Stimulated activated CD4-positive, alpha-beta T cell treated with anti-CD3 and anti-CD28 coated beads, TNF-alpha, amount 100 ng/mL, for 4 hours (primary cell): ENCODE results near the gene PPP5C.

ENCODE experiments used
- DNase-seq, 3 experiments: peaks; one replicate each; pipeline ENCODE4 v3.0.0-alpha.2; 2020; ENCODE audit warnings: low read depth in 3 of 3

The PPP5C gene

DNA sequence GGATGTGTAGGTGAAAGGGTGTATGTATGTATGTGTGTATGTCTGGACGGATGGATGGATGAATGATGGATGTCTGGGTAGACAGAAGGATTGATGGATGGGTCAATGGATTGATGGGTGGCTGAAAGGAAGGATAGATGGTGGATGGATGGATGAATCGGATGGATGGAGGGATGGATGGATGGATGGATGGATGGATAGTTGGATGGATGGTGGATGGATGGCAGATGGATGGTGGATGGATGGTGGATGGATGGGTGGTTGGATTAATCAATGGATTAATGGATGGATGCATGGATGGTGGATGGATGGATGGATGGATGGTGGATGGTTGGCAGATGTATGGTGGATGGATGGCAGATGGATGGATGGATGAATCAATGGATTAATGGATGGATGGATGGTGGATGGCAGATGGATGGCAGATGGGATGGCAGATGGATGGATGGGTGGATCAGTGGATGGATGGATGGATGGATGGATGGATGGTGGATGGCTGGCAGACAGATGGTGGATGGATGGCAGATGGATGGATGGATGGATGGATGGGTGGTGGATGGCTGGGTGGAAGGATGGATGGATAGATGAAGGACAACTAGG, 16.5 kb upstream of the PPP5C start:
- no peak for DNase-seq

DNA sequence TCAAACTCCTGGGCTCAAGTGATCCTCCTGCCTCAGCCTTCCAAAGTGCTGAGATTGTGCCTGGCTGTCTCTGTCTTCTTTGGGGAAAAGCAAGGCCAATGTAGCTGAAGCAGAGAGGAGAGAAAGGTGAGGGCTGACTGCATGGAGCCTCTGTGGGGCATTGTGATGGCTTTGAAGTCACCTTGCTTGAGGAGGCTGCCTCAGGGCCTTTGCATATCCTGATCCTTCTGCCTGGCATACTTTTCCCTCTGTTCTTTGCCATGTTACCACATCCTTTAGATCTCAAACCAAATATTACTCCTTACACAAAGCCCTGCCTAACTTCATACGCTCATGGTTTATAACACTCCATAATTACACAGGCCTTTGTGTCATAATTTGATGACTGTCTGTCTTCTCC, 9.4 kb upstream of the PPP5C start:
- no peak for DNase-seq

- no peak for DNase-seq
These were observed 7.4 kb upstream of the PPP5C start for GRCh38 chr19:46339446-46339845.

DNA sequence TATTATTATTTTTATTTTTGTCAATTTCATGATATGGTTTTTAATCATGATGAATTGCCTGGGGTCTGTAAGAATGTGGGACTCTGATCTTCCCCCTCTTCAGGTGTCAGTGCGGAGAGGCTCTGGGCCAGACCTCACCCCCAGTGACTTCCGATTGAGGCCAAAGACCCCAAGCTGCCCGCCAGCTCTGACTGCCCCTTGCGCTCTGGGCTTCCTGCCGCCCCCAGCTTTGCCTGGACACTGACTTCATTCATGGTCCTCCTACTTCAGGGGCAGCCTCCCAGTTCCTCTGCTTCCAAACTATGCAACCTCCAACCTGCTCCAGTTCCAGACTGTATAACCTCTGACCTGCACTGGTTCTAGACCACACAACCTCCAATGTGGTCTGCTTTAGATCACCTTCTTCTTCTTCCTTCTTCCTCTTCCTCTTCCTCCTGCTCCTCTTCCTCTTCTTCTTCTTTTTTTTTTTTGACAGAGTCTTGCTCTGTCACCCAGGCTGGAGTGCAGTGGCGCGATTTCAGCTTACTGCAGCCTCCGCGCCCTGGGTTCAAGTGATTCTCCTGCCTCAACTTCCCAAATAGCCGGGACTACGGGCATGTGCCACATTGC, 6.7 kb upstream of the PPP5C start:
- no peak for DNase-seq

- DNase-seq, result no peak
These were observed 5.0 kb upstream of the PPP5C start for GRCh38 chr19:46341937-46342336.

GRCh38 chr19:46344363-46344762, 2.5 kb upstream of the PPP5C start:
- DNase-seq, result no peak

- DNase-seq, result no peak
These were observed 1.7 kb upstream of the PPP5C start for GRCh38 chr19:46345157-46345556.

GRCh38 chr19:46347572-46347883, 641 bp downstream of the PPP5C start:
- no peak for DNase-seq

GRCh38 chr19:46347985-46348384, 1.1 kb downstream of the PPP5C start:
- DNase-seq, result no peak

GRCh38 chr19:46349311-46349993, 2.6 kb downstream of the PPP5C start:
- no peak for DNase-seq

DNA sequence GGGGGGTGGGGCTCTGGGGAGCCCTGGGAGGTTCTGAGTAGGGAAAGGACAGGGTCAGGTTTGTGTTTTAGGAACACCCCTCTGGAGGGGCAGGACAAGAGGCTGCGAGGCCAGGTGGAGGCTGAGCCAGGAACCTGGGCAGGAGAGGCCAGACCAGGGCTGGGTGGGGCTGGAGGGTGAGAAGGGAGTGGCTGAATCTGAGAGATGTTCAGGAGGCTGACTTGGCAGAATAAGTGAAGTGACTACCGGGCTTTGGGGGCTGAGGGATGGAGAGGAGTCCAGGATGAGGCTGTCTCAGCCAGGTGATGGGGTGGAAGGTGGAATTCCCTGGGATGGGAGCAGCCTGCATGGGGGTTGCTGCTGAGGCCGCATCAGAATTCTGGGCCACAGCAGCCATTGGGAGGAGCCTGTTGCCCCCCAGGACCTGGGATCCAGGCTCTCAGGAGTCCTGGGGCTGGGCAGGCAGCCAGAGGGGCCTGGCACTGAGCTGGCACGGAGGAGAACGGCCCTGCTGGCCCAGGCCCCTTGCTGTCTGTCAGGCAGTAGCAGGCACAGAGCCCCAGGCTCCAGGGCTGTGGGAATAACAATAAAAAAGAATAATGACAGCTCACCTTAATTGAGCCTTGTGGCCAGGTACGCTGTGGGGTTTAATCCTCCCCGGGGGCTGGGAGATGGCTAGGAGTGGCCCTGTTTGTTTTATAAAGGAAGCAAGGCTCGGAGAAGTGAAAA, 3.3 kb downstream of the PPP5C start:
- peak in 1 of 3 experiments; percentile 7 for DNase-seq

DNA sequence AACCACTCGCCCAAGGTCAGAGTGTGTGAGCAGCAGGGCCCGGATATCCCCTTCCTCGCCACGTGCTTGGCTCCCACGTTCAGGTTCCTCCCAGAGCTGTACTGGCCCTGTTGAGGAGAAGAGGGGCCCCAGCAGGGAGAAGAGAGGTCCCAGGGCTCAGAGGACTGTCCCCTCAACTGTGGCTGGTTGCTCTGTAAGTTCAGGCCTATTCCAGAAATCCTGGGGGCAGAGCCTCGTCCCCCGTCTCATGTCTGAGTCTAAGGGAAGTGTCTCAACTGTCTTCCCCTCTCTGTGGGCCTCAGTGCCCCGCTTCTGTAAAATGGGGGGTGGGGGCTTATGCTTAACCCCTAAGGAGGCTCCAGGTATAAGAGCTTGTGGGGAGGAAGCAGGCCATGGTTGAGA, 3.9 kb downstream of the PPP5C start:
- DNase-seq, result peak in 2 of 3 experiments; percentile 10 to 20

GRCh38 chr19:46351241-46352041, 4.6 kb downstream of the PPP5C start:
- no peak for DNase-seq

DNA sequence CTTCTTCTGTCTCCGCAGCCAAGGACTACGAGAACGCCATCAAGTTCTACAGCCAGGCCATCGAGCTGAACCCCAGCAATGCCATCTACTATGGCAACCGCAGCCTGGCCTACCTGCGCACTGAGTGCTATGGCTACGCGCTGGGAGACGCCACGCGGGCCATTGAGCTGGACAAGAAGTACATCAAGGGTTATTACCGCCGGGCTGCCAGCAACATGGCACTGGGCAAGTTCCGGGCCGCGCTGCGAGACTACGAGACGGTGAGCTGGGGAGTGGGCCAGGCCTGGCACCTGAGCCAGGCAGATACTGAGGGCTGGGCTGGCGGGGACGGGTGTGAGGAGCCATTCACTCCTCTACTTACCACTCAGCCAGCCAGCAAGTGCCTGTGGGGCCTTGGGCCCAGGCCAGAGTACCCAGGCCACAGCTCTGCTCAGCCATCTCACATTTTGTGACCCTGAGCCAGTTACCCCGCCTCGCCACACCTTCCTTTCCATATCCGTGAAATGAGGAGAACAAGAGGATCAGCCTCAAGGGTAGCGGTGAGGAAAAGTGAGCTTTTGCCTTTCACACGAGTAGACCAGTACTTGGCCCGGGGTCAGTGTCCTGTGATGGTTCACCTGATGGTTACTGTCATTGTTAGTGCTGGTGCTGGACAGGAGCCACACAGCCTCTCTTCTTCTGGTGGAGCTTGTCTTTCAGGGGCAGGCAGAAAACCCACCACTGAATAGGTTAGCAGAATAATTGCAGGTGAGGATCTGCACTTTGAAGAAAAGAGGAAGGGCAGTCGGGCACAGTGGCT, 7.0 kb downstream of the PPP5C start:
- DNase-seq, result no peak

DNA sequence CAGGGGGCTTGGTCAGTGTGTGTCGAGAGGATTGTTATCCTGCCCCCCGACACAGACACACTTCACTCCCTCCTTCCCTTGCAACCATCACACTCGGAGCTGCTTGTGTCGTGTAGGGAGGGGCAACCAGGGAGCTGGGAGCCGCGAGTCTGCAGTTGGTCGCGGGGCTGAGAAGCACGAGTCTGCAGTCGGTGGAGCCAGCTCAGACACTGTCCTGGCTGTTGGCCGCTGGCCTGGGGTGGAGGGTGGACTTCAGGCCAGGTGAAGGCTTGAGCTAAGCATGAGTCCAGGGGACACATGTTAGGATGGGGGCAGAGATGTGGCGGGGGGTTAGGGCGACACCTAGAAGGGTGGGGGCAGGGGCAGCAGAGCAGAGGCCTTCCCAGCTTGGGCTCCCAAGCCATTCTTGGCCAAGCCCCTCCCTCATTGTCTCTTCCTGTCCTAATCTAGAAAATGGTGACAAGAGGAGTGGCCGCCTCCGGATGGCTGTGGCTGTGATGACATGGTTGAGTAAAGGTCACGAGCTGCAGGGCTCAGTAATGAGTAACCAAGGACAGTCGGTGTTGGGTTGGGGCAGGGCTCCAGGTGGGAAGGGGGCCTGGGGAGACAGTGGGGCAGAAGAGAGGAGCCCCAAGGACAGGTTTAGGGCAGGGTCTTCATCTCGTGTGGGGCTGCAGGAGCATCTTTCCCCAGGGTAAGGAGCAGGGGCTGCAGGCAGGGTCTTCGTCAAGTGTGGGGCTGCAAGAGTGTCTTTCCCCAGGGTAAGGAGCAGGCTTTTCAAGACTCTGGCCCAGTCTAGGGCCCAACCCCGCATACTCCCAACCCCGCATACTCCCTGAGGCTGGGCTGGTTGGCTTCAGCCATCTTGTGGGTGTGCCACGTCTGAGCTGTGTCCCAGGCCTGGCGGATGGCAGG, 8.6 kb downstream of the PPP5C start:
- no peak for DNase-seq

- no peak for DNase-seq
These were observed 9.5 kb downstream of the PPP5C start for GRCh38 chr19:46356149-46357055.

DNA sequence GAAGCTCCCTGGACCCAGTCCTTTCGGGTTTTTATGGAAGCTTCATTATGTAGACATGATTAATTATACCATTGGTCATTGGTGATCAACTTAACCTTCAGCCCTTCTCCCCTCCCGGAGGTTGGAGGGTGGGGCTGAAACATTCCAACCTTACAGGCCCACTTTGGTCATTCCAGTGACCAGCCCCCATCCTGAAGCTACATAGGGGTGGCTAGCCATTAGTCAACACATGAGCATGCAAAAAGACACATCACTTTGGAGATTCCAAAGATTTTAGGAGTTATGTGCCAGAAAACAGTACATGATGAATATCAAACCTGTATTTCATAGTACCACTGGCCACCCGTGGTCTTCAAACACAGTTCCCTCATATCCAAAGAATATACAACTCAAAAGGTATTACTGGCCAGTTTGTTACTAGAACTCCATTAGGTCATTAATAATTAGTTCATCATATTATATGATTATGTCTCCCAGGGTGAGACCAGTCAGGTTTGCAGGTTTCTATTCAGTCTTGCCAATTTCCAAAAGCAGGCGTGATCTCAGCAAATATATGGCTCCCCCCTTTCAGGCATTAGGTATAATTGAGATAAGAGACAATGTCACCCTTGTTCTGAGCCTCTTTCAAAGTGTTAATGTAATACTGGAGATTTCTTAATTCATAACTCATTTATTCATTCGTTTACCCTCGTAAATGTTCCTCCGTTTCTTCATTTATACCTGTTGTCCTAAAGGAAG, 11.1 kb downstream of the PPP5C start:
- DNase-seq, result no peak

DNA sequence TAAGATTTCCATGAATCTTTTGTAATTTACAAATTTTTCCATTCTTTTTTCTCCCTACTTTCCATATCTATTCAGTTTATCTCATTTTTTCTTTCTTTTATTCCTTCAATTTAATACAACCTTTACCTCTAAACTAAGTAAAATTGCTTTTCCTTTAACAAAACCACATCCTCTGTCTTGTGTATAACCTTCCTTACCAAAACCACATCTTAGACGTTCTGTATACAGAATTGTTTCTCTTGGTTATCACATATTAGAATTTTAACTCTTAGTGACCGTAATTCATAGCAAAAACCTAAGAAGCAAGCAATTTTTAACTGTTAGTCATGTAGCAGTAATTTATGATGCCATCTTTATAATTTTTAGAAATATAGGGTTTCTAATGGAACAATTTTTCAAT, 15.0 kb downstream of the PPP5C start:
- no peak for DNase-seq
